ENCODE measurements around the gene OR52K2.

DNA sequence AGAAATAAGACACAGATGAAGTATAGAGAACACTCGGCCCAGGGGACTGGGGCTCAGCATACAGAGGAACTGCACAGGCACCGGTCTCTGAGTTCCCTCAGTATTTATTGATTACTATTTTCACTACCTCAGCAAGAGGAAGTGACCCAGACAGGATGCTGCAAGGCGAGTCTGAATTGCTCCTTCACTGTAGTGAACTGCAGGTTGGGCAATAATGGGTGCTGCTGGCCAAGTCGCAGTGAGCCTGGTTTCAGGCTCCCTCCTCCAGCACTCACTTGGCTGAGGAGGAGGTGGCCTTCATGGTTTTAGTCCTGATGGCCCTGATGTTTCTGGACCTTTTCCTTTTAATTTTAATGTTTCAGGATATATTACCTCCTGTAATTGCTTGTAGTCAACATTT, 10.4 kb downstream of the OR52K2 start:
- TF ChIP-seq POLR2AphosphoS5 (IDR thresholded peaks at IDR 0.05; ENCODE audit: low read depth) (no peak), CTCF (conservative IDR thresholded peaks at IDR 0.05; ENCODE audit: low read depth in 2 of 2) (no peak), EZH2 (IDR thresholded peaks at IDR 0.05; ENCODE audit: low read depth, unreplicated experiment) (no peak), CREB1 (CRISPR knock-in tag; IDR thresholded peaks at IDR 0.05; ENCODE audit: low read depth) (no peak)

All from GM23338 (cell line).